Measurements from ENCODE around the gene PRKAG2.

The PRKAG2 gene

DNA sequence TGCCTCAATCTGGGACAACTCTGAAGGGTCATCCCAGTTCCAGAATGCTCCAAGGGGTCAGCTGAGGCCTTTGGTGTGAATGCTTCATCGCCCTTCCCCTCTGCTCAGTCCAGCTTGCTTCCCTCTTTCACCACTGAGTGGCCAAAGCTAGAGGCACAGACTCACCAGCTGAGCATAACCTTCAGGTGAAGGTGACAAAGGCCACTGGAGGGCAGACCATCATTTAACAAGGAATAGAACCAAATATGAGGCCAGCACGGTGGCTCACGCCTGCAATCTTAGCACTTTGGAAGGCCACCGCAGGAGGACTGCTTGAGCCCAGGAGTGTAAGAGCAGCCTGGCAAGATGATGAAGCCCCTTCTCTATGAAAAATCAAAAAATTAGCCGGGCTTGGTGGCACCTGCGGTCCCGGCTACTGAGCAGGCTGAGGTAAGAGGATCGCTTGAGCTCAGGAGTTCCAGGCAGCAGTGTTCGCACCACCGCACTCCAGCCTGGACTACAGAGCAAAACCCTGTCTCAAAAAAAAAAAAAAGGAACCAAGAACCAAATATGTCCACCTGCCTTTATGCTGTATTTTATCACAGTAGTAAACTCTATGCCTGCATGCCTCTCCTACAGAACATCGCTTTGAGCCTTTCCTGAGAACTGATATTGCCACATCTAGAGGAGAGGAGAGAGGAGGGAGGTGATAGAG lies 13.4 kb downstream of the PRKAG2 start:
- H3K4me3 ChIP-seq (ENCODE audit: low read depth, low read length) = no peak overlapping the region
- DNase-seq (ENCODE audit: low read depth) = peak; percentile 36
- TF ChIP-seq, protein P1, sequence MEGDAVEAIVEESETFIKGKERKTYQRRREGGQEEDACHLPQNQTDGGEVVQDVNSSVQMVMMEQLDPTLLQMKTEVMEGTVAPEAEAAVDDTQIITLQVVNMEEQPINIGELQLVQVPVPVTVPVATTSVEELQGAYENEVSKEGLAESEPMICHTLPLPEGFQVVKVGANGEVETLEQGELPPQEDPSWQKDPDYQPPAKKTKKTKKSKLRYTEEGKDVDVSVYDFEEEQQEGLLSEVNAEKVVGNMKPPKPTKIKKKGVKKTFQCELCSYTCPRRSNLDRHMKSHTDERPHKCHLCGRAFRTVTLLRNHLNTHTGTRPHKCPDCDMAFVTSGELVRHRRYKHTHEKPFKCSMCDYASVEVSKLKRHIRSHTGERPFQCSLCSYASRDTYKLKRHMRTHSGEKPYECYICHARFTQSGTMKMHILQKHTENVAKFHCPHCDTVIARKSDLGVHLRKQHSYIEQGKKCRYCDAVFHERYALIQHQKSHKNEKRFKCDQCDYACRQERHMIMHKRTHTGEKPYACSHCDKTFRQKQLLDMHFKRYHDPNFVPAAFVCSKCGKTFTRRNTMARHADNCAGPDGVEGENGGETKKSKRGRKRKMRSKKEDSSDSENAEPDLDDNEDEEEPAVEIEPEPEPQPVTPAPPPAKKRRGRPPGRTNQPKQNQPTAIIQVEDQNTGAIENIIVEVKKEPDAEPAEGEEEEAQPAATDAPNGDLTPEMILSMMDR (IDR thresholded peaks at IDR 0.05; ENCODE audit: low read depth, low read length) = no peak
- TF ChIP-seq, protein P2, sequence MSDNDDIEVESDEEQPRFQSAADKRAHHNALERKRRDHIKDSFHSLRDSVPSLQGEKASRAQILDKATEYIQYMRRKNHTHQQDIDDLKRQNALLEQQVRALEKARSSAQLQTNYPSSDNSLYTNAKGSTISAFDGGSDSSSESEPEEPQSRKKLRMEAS (IDR thresholded peaks at IDR 0.05; ENCODE audit: low read depth, low read length) = no peak
- no peak for TF ChIP-seq MYC (IDR thresholded peaks at IDR 0.05; ENCODE audit: low read depth, low read length)
- no peak for TF ChIP-seq POLR2A (IDR thresholded peaks at IDR 0.05; ENCODE audit: extremely low read depth, insufficient read length)

DNA sequence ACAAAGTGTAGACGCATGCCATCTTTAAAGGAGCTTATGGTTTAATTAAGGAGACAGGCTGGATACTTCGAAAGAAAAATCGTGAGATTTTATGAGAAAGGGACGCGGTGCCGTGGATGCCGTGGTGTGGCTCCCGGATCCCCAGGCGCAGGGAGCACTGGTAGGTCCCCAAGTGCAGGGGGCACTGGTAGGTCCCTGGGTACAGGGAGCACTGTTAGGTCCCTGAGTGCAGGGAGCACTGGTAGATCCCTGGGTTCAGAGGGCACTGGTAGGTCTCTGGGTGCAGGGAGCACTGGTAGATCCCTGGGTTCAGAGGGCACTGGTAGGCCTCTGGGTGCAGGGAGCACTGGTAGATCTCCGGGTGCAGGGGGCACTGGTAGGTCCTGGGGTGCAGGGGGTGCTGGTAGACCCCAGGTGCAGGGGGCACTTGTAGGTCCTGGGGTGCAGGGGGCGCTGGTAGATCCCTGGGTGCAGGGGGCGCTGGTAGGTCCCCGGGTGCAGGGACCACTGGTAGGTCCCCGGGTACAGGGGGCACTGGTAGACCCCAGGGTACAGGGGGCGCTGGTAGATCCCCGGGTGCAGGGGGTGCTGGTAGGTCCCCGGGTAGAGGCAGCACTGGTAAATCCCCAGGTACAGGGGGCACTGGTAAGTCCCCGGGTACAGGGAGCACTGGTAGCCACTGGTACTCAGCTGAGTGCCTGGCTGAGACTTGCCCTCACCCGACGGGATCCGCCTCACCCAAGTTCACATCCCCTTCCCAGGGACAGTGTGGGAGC lies 14.1 kb downstream of the PRKAG2 start:
- DNase-seq (ENCODE audit: low read depth) = no peak
- TF ChIP-seq MYC (IDR thresholded peaks at IDR 0.05; ENCODE audit: low read depth, low read length) (no peak), POLR2A (IDR thresholded peaks at IDR 0.05; ENCODE audit: extremely low read depth, insufficient read length) (no peak)
- TF ChIP-seq, protein P2 (IDR thresholded peaks at IDR 0.05; ENCODE audit: low read depth, low read length) = no peak
- TF ChIP-seq, protein P1 (IDR thresholded peaks at IDR 0.05; ENCODE audit: low read depth, low read length) = no peak
- no peak overlapping the region for H3K4me3 ChIP-seq (ENCODE audit: low read depth, low read length)

DNA sequence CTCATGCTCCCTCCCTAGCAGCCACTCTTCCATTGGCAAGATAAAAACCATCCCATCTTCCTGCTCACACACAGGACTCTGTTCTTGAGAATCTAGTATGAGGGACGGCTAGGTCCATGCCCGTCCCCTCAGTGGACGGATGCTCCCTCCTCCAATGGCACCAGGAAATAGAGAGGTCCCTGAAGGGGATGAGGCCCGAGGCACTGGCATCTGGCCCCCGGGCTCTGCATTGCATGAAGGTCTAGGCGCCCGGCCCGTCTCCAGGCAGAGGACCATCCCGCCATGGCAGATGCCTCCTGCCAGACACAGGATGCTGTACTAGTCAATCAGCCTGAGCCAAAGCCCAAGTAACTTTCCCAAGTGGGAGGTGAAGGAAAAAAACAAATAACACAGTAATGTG lies 15.0 kb downstream of the PRKAG2 start:
- H3K4me3 ChIP-seq (ENCODE audit: low read depth, low read length) = no peak overlapping the region
- no peak for DNase-seq (ENCODE audit: low read depth)
- TF ChIP-seq, protein P1 (IDR thresholded peaks at IDR 0.05; ENCODE audit: low read depth, low read length) = no peak
- TF ChIP-seq, protein P2 (IDR thresholded peaks at IDR 0.05; ENCODE audit: low read depth, low read length) = no peak
- TF ChIP-seq MYC (IDR thresholded peaks at IDR 0.05; ENCODE audit: low read depth, low read length) = no peak
- TF ChIP-seq POLR2A (IDR thresholded peaks at IDR 0.05; ENCODE audit: extremely low read depth, insufficient read length) = no peak

DNA sequence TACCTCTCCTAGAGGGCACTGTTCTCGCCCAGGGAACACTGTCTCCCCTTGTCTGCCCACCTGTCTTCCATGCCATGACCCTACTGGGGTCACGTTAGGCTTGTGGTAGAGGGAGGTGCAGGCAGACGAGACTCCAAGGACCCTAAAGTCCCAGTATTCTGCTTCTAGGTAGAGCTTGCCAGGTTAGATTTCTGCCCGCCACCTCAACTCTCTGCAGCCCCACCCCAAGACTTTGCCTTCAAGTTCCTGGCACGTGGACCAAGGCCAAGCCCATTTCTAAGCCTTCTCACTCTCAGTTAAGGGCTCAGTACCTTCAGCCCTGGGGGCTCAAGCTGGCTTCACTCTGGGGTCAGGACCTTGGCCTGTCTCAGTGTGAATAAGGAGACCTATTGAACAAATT lies 16.1 kb downstream of the PRKAG2 start:
- H3K4me3 ChIP-seq (ENCODE audit: low read depth, low read length) = no peak overlapping the region
- TF ChIP-seq POLR2A (IDR thresholded peaks at IDR 0.05; ENCODE audit: extremely low read depth, insufficient read length) (no peak), MYC (IDR thresholded peaks at IDR 0.05; ENCODE audit: low read depth, low read length) (no peak)
- TF ChIP-seq, protein P1 (IDR thresholded peaks at IDR 0.05; ENCODE audit: low read depth, low read length) = no peak
- TF ChIP-seq, protein P2 (IDR thresholded peaks at IDR 0.05; ENCODE audit: low read depth, low read length) = no peak
- no peak for DNase-seq (ENCODE audit: low read depth)

DNA sequence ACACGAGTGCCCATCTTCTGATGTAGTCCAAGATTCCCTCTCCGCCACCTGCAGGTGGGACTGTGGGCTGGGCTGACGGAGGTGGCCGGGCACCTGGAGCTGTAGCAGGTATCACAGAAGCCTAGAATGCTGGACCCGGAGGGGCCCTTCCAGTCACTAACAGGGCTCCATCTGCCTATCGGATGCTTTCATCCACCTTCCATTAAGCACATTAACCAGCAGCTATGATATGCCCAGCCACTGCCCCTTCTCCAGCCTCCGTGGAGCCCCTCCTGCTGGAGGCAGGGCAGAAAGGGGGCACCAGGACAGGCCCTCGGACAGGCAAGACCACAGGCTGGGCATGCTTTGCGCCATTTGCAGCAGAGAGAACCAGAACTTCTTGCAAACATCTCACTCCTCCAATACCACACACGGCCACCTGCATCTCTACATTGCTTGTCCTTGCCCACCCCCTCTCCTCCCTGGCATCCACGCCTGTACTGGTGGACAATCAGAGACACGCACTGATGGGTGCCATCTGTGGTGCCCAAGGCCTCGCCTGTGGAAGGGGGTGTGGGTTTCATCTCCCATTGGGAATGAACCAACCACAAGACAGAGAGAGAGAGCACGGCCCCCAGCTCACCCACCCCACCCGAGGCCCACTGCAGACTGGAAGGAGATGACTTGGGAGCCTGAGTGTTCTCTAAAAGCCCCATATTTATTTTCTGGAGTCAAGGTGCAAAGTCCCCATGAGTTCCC lies 16.8 kb downstream of the PRKAG2 start:
- TF ChIP-seq, protein P1 (IDR thresholded peaks at IDR 0.05; ENCODE audit: low read depth, low read length) = no peak
- TF ChIP-seq POLR2A (IDR thresholded peaks at IDR 0.05; ENCODE audit: extremely low read depth, insufficient read length) (no peak), MYC (IDR thresholded peaks at IDR 0.05; ENCODE audit: low read depth, low read length) (no peak)
- TF ChIP-seq, protein P2 (IDR thresholded peaks at IDR 0.05; ENCODE audit: low read depth, low read length) = no peak
- H3K4me3 ChIP-seq (ENCODE audit: low read depth, low read length) = no peak overlapping the region
- no peak for DNase-seq (ENCODE audit: low read depth)

Data from NB4 (cell line).